GM12873 (cell line): ENCODE data around the gene OAS2.

Experiments used
- TF ChIP-seq, protein P1 (sequence below): IDR thresholded peaks from 2 replicates; pipeline ENCODE4 v1.5.1; 2012; ENCODE audit warnings: low read depth, mild to moderate bottlenecking, moderate library complexity, low read length, control low read depth; ENCODE audit not compliant: insufficient read depth; ENCODE audit errors: missing control alignments

Gene OAS2

DNA sequence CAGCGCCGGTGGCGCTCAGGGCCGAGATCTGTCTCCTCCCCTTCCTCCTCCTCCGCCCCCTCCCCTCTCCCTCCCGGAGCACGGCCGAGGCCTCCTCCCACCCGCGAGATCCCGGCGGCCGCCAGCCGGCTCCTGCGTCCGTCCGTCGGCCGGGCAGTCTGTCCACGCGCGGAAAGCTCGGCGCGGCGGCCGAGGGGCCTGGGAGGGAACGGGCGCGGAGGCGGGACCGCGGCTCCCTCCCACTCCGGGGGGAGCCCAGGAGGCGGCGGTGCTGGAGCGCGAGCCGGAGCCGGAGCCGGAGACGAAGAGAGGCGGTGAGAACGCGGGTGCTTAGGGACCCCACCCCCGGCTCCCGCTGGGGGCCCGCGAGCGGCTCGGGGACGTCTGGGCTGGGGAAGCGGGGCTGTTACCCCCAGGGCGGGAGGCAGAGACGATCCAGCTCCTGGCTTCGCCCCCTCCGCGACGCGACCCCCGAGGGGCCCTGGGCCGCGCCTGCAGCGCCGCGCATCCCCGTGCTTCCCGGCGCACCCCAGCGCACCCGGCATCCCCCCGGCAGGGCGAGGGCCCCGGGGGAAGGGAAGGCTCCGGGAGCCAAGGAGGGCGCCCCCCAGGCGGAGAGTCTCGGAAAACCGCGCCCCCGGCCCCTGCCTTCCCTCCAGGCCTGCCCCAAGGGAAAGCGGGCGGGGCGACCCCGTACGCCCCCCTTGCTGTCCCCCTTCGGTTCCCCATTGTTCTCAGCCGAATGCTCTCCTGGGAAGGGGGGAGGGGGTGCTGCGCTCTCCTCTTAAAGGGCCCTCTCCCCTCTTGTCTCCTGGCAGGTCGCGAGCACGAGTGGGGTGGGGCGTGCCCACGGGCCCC is 78.5 kb downstream of the OAS2 start, which contains the start of gene DTX1:
Gene DTX1, plus strand, starts transcription at position 100 of the 858 bp plus-strand sequence. CDS start 1,463 bp downstream, outside the sequence.
- TF ChIP-seq, protein P1, sequence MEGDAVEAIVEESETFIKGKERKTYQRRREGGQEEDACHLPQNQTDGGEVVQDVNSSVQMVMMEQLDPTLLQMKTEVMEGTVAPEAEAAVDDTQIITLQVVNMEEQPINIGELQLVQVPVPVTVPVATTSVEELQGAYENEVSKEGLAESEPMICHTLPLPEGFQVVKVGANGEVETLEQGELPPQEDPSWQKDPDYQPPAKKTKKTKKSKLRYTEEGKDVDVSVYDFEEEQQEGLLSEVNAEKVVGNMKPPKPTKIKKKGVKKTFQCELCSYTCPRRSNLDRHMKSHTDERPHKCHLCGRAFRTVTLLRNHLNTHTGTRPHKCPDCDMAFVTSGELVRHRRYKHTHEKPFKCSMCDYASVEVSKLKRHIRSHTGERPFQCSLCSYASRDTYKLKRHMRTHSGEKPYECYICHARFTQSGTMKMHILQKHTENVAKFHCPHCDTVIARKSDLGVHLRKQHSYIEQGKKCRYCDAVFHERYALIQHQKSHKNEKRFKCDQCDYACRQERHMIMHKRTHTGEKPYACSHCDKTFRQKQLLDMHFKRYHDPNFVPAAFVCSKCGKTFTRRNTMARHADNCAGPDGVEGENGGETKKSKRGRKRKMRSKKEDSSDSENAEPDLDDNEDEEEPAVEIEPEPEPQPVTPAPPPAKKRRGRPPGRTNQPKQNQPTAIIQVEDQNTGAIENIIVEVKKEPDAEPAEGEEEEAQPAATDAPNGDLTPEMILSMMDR = no peak

DNA sequence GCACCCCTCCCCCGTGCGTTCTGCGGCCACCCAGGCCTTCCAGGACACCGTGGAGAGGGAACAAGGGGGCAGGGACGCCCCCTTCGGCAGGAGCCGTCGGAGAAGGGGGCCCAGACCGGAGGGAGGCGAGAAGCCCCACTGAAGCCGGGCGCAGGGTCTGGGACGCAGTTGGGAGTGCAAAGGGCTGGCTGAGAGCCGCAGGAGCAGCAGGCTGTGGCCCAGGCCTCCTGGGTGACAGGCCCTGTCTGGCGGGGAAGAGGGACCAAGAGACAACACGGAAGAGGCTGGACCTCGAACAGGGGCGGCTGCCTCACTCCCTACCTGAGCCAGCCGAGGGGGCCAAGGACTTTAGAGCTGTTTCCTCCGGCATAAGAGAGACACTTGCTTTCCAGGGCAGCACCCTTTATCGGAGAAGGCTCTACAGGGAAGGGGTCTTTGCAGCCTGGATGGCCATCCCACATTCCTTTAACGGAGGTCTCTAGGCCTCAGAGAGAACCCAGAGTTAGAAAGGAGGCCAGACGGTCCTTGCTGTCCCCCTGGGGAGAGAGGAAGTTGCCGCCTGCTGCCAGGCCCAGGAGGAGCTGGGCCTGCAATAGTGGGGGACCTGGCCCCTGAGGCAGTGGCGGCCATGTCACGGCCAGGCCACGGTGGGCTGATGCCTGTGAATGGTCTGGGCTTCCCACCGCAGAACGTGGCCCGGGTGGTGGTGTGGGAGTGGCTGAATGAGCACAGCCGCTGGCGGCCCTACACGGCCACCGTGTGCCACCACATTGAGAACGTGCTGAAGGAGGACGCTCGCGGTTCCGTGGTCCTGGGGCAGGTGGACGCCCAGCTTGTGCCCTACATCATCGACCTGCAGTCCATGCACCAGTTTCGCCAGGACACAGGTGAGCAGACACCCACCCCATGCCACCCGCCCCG is 79.5 kb downstream of the OAS2 start:
- TF ChIP-seq, protein P1 = no peak

DNA sequence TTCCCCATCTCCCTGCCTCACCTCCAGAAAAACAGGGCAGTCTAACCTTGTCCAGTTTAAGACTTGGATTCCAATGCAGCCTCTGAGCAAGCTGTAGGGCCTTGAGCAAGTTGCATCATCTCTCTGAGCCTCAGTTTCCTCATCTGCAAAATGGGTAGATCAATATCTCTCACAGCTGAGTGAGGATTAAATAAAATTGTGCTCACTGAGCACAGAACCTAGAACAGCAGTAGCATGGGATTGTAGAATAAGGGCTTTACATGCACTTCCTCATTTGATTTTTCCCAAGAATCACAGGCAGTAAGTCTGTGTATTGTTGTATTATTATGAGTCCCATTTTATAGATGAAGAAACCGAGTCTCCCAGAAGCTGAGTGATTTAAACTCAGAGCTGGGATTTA is 80.2 kb downstream of the OAS2 start:
- TF ChIP-seq, protein P1 = no peak

DNA sequence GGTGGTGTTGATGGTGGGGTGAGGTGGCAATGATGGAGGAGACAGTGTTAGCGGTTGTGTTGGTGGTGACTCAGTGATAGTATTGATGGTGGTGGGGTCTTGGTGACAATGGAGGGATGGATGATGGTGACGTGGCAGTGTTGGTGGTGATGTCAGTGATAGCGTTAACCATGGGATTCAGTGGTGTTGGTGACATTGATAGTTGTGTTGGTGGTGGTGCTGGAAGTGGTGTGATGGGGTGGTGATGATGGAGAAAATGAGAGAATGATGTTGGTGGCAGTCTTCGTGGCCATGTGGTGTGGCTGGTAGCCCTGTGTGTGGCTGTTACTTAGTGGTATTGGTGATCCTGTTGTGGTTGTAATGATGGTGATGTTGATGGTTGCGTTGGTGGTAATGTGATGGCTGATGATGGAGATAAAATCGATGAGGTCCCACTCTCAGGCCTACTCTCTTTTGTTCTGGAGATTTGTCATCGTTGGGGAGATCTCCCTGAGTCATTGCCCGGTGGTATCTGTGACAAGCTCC is 80.8 kb downstream of the OAS2 start:
- TF ChIP-seq, protein P1 = no peak

DNA sequence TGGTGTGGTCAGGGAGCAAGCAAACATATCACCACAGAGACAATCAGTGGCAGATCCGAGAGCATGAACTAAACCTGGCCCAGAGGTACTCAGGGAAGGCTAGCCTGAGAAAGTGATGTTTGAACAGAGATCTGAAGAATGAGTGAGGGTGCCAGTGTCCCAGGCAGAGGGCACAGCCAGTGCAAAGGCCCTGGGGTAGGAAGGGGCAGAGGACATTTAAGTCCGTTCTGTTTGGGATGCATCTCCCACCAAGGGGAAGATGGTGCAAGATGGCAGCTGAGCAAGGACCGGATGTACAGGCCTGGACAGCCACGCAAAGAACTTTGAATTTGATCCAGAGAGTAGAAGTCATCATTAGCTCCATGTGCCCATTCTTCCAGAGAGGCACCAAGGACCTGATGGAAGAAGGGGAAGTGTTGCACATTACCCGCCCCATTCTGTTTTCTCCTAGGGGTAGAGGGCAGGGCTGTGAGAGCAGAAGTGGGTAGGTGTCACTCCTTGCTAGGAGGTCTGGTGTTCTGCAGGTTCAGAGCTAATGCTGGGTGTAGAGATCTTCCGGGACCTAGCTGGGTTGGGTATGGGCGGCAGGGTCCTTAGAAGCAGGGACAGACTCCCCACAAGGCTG is 82.1 kb downstream of the OAS2 start:
- TF ChIP-seq, protein P1 = no peak

DNA sequence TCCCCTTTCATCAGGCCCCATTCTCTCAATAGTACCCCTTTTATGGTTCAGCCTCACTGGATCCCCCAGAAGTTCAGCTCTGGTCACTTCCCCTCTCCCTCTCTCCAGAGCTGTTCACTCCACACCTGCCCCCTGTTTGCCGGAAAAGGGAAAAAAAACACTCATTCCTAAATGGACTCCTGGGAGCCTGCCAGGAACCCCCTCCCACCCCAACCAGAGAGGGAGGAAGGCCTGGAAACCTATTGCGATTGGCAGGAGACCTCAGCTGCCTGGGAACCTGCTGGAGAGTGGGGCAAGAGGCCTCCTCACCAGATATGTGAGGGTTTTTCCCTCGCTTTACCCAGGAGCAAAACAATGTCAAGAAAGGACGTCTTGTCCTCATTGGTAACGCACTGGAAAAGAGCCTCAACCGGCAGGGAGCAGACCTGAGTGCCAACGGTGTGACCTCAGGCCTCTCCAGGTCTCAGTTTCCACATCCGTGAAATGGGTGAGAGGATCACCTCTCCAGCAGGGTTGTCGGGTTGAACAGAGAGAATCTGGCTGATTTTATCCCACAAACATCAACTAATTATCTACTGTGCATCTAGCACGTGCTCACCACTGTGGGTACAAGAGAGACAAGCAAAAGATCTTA is 82.9 kb downstream of the OAS2 start:
- TF ChIP-seq, protein P1 = no peak
